NCI-H1048 (cell line): Measurements from ENCODE around the gene PPEF2.

Experiments used
- DNase-seq: peaks from one replicate; lab custom pipeline; 2025; lab: John Stamatoyannopoulos, UW

The PPEF2 gene

DNA sequence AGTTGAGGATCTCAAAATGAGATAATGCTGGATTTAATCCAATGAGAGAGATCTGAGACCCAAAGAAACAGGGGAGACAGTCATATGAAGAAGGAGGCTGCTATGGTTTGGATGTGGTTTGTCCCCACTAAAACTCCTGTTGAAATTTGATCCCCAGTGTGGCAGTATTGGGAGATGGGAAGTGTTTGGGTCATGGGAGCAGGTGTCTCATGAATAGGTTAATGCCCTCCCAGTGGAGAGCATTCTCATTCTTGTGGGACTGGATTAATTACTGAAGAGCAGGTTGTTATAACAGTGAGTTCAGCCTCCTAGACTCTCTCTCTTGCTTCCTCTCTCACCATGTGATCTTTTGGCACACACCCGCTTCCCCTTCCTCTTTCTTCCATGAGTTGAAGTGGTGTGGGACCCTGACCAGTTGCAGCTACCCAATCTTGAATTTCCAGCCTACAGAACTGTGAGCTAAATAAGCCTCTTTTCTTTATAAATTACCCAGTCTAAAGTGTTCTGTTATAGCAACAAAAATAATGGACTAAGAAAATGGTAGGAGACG, 70.3 kb downstream of the PPEF2 start:
- no peak for DNase-seq

GRCh38 chr4:75830906-75831305, 71.3 kb downstream of the PPEF2 start:
- DNase-seq, result no peak

- no peak for DNase-seq
These were observed 78.4 kb downstream of the PPEF2 start for GRCh38 chr4:75823812-75824211.

DNA sequence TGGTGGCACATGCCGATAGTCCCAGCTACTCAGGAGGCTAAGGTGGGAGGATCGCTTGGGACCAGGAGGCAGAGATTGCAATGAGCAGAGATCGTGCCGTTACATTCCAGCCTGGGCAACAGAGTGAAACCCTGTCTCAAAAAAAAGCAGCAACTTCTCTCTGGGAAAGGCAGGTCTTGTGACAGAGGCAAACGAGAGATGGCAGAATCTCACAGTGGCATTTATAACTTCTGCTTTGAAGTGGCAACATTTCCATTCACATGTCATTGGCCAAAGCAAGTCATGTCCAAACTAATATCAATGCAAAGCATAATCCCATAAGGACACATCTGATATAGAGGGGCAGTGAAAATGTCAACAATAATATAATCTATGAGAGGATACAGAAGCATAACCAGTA, 79.8 kb downstream of the PPEF2 start:
- DNase-seq, result no peak

GRCh38 chr4:75821966-75822365, 80.3 kb downstream of the PPEF2 start:
- DNase-seq, result no peak

- no peak for DNase-seq
These were observed 81.0 kb downstream of the PPEF2 start for GRCh38 chr4:75821216-75821615.

DNA sequence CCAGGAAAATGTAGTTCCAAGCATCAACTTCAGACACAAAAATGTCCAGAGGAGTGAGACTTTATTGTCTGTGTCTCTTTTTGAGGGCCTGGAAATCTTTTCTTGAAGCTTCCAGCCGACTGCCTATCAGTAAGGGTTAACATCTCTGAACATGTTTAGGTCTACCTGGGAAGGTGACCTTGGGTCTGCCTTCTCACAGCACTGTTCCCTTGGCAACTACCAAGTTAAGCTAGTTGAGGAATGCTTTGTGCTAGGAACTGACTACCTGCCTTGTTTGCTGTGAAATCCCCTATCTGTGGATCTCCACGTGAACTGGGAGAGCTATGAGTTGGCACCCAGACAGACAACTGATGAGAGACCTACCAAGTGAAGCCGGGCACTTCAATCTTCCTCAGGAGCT, 81.6 kb downstream of the PPEF2 start:
- no peak for DNase-seq

DNA sequence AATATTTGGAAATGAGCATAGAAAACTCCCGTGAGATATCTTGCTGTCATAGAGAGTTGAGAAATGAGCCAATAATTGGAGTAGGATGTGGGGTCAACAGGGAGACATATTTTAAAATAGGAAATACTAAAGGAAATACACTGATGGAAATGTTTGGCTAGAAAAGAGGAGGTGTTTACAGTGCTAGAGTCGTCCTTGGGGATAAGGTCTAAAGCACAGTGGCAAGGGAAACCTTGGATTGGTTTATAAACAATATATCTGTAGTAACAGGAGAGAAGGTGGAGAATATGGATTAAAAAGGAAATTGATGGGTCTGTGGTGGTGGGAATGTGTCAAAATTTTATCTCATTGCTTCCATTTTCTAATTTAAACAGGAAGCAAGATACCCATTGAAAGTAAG, 82.1 kb downstream of the PPEF2 start:
- DNase-seq, result no peak

- no peak for DNase-seq
These were observed 83.1 kb downstream of the PPEF2 start for GRCh38 chr4:75819121-75819520.

DNA sequence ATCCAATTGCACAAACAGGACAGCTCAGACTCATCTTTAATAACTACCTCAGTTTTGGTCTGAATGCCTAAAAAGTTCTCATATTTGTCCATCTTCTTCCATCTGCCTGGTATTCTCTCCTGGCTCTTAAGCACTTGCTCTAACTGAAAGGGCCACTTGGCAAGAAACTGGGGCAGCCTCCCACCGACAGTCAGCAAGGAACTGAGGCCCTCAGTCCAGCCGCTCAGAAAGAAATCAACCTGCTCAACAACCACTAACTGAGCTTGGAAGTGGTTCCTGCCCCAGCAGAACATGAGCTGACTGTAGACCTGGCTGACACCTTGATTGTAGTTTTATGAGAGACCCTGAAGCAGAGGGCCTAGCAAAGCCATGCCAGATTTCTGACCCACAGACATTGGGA, 84.4 kb downstream of the PPEF2 start:
- DNase-seq, result no peak
